Fibroblast of mammary gland (primary cell): ENCODE measurements around the gene RFC4.

Experiments used
- DNase-seq: peaks from one replicate; pipeline ENCODE4 v3.0.0-alpha.2; 2010; ENCODE audit warnings: low read depth
- H3K4me3 ChIP-seq: 2 replicates; pipeline ENCODE4 v1.5.1; 2011; ENCODE audit warnings: low read depth, mild to moderate bottlenecking, low read length, moderate library complexity; ENCODE audit not compliant: control insufficient read depth
- TF ChIP-seq, protein P1 (sequence below): conservative IDR thresholded peaks from 2 replicates; pipeline ENCODE4 v1.5.1; 2011; ENCODE audit warnings: low read depth, low read length, inconsistent platforms; ENCODE audit not compliant: control insufficient read depth, insufficient read depth

The RFC4 gene

GRCh38 chr3:186784820-186785494, 21.3 kb downstream of the RFC4 start:
- no peak for DNase-seq
- TF ChIP-seq, protein P1, sequence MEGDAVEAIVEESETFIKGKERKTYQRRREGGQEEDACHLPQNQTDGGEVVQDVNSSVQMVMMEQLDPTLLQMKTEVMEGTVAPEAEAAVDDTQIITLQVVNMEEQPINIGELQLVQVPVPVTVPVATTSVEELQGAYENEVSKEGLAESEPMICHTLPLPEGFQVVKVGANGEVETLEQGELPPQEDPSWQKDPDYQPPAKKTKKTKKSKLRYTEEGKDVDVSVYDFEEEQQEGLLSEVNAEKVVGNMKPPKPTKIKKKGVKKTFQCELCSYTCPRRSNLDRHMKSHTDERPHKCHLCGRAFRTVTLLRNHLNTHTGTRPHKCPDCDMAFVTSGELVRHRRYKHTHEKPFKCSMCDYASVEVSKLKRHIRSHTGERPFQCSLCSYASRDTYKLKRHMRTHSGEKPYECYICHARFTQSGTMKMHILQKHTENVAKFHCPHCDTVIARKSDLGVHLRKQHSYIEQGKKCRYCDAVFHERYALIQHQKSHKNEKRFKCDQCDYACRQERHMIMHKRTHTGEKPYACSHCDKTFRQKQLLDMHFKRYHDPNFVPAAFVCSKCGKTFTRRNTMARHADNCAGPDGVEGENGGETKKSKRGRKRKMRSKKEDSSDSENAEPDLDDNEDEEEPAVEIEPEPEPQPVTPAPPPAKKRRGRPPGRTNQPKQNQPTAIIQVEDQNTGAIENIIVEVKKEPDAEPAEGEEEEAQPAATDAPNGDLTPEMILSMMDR = no peak
- H3K4me3 ChIP-seq = peak overlapping the region; percentile 100

DNA sequence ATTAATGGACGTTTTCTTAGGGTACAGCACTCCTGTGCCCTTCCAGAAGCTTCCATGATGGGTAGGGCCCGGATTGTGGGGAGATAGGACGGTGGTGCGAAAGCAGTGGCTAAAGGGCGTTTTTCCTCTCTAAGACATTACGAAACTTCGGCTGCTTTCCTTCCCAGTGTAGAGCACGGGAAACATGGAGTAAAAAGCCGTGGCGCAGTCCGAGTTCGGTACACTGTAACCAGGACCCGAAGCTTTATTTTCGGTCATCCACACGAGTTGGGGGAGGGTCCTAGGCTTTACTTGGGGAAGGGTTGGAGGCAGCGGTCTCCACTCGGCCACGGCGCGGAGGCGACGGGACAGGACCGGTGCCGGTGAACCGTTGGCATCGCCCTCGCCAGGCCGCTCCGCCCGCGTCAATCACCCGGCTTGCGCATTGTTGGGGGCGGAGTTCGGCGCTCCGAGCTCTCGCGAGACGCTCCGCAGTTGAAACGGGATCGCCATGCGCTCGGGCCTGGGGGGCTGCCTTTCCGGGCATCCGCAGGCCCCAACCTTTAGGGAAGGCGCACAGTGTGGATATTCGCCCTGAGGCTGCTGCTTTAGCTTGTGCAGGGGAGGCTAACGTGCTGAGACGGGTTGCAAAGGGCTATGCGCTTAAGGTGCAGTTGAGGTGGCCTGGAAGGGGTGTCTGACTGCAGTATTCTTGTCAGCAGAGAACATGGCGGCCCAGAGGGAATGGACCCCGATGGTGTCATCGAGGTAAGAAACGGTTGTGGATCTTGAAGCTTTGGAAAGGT, 22.4 kb downstream of the RFC4 start:
- peak overlapping the region; percentile 100 for H3K4me3 ChIP-seq
- DNase-seq = peak; percentile 68
- TF ChIP-seq, protein P1 = no peak

DNA sequence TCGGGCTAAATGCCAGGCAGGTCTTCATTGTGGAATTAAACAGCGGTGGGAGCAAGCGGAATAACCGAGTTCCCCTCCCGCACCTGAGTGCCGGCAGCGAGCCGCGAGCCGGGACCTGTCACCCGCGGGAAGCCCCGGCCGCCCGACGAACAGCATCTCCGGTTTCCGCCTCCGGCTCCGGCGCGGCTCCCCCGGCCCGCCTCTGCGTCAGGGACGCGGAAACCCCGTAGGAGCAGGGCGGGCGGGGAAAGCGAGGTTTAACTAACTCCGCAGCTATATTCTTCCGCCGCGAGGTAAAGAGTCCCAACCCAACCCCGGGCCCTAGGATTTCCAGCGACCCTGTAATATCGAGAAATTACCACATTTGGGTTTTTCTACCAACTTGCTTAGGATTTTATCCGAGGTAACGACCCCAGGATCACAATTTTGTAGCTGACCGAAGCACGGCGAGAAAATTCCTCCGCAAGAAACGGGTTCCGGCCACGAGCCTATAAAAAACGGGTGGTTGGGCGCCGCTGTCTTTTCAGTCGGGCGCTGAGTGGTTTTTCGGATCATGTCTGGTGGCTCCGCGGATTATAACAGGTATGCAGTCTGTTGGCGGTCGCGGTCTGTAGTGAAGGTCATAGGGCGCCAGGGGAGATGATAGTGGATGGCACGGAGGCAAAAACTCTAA, 23.1 kb downstream of the RFC4 start, which contains the start of gene EIF4A2:
EIF4A2 (plus strand) TSS at position 520 of the 673 bp plus-strand sequence; CDS start at position 554, 34 bp downstream.
- TF ChIP-seq, protein P1 = no peak
- H3K4me3 ChIP-seq = peak within 1 kb of the TSS; percentile 100
- DNase-seq = peak; percentile 84

DNA sequence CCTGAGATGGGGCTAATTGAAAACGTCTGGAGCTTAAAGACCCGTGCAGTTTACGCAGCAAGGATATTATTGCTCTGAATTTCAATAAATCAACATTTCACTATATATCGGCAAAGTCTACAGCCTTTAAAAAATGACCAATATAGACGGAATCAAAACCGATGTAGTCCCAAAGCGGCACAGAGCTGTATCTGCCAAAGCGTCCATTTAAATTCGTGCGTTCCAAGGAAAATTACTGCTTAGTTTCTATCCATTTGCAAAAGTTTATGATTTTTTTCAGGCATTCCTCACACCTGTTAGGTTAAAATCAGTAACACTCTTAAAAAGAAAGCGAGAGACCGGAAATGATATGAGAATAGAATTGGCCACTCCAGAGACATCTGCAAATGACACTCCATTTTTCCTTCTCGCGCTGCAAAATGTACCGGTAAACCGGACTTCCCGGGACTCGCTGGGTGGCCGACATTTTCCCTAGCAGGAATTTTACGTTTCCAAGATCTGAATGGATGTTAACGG, 23.7 kb downstream of the RFC4 start:
- DNase-seq = no peak
- peak overlapping the region; percentile 100 for H3K4me3 ChIP-seq
- TF ChIP-seq, protein P1 = no peak

DNA sequence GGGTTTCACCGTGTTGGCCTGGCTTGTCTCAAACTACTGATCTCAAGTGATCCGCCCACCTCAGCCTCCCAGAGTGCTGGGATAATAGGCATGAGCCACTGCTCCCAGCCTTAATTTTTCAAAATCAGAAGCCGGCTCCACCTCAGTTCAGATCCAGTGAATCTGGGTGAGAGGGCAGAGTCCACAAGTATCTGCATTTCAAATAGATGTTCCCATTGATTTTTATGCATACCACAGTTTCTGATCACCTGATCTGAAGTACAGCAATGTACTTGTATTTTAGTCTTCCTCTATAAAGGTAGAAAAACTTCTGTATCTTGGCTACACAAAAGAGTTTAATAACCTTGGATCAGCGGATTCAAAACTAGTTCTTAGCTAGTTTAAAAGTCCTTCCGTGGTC, 27.1 kb downstream of the RFC4 start:
- TF ChIP-seq, protein P1 = no peak
- DNase-seq = no peak
- H3K4me3 ChIP-seq = no peak overlapping the region

GRCh38 chr3:186775999-186776398, 30.3 kb downstream of the RFC4 start:
- H3K4me3 ChIP-seq = no peak overlapping the region
- TF ChIP-seq, protein P1 = no peak
- no peak for DNase-seq
